ENCODE data around the gene ATG9B. TPM values are rescaled to one million over a fixed set of nuclear protein-coding genes. Genes with fewer than 3 reads are reported as not detected.

The ATG9B gene
- total and polyA plus RNA-seq, 9 of the 15 experiments (the other 6 are each of a cell fraction or from before 2014, with no cell fraction given) = 0.29 to 8.0 (median 2.1) TPM

- TF ChIP-seq AFF1 (IDR thresholded peaks at IDR 0.05; ENCODE audit: low read depth in 1 of 2, partially characterized antibody in 2 of 2) = no peak
- 0 out of 2 replicates have a peak, but pooled peaks have one; percentile 9 for TF ChIP-seq RREB1 (CRISPR knock-in tag; IDR thresholded peaks at IDR 0.05)
- peak; percentile 48; the same call in 1 of the 2 replicates for TF ChIP-seq ZNF592 (IDR thresholded peaks at IDR 0.05)
- peak; percentile 15; the same call in 1 of the 2 replicates for TF ChIP-seq ZNF431 (CRISPR knock-in tag; IDR thresholded peaks at IDR 0.05)
- peak; percentile 67; the same call in 1 of the 2 replicates for TF ChIP-seq MTA3 (IDR thresholded peaks at IDR 0.05; ENCODE audit: borderline replicate concordance)
- 0 out of 2 replicates have a peak, but pooled peaks have one; percentile 22 for TF ChIP-seq HDGF (IDR thresholded peaks at IDR 0.05)
- TF ChIP-seq PHB (CRISPR knock-in tag; IDR thresholded peaks at IDR 0.05) = 0 out of 2 replicates have a peak, but pooled peaks have one; percentile 8
- TF ChIP-seq ARID2 (IDR thresholded peaks at IDR 0.05) = peak; percentile 93
- TF ChIP-seq SP1 (CRISPR knock-in tag; IDR thresholded peaks at IDR 0.05) = peak; percentile 64
Measured at GRCh38 chr7:150988230-150989226, 35.8 kb downstream of the ATG9B start (continued).
